ENCODE measurements around the gene WDR47.
"Not testable (repeated sequence)": the region's sequence is repeated elsewhere in the genome, so short reads cannot be mapped to it uniquely, and the experiment has no call there.

The WDR47 gene

GRCh38 chr1:109024646-109025045 lies 17.3 kb downstream of the WDR47 start:
- no peak overlapping the region for H3K9ac ChIP-seq (ENCODE audit: low read depth, low read length, poor library complexity, severe bottlenecking)
- H3K4me2 ChIP-seq (ENCODE audit: low read depth, low read length, poor library complexity, severe bottlenecking), result no peak overlapping the region
- no peak for TF ChIP-seq CTCF (conservative IDR thresholded peaks at IDR 0.05; ENCODE audit: low read length)
- no peak for TF ChIP-seq EZH2phosphoT487 (IDR thresholded peaks at IDR 0.05; ENCODE audit: borderline replicate concordance)
- peaks cover 10% of the 10 kb centered on the region; the same call in 1 of the 2 replicates for H3K79me2 ChIP-seq (ENCODE audit: insufficient read depth, low read length)
- H3K36me3 ChIP-seq (ENCODE audit: insufficient read depth, low read length), result 0 out of 2 replicates have a peak, but pooled peaks cover 7% of the 10 kb centered on the region
- H3F3A ChIP-seq (ENCODE audit: low read depth), result no peaks in the 10 kb centered on the region
- no peak overlapping the region for H3K4me3 ChIP-seq (ENCODE audit: low read length, poor library complexity, severe bottlenecking)
- no peak overlapping the region for H2AFZ ChIP-seq (ENCODE audit: low read length)
- H3K9me2 ChIP-seq (replicated peaks; ENCODE audit: low read depth, low read length), result no peaks in the 10 kb centered on the region
- H4K20me1 ChIP-seq (ENCODE audit: insufficient read depth, low read length, poor library complexity, severe bottlenecking), result no peaks in the 10 kb centered on the region
- H3K4me1 ChIP-seq (ENCODE audit: insufficient read depth, low read length, poor library complexity, severe bottlenecking), result no peaks in the 10 kb centered on the region
- no peaks in the 10 kb centered on the region for H3K9me3 ChIP-seq (ENCODE audit: insufficient read depth, low read depth, low read length)
- H3K27me3 ChIP-seq (ENCODE audit: insufficient read depth, low read length, poor library complexity, severe bottlenecking), result no peaks in the 10 kb centered on the region

GRCh38 chr1:109020693-109021257 lies 21.1 kb downstream of the WDR47 start:
- Histone ChIP-seq H3F3A (ENCODE audit: low read depth) (no peaks in the 10 kb centered on the region), H3K79me2 (ENCODE audit: insufficient read depth, low read length) (peaks cover 2% of the 10 kb centered on the region; the same call in 1 of the 2 replicates), H3K27me3 (ENCODE audit: insufficient read depth, low read length, poor library complexity, severe bottlenecking) (no peaks in the 10 kb centered on the region), H3K9ac (ENCODE audit: low read depth, low read length, poor library complexity, severe bottlenecking) (no peak overlapping the region), H3K4me3 (ENCODE audit: low read length, poor library complexity, severe bottlenecking) (no peak overlapping the region), H3K9me3 (ENCODE audit: insufficient read depth, low read depth, low read length) (no peaks in the 10 kb centered on the region), H3K36me3 (ENCODE audit: insufficient read depth, low read length) (peaks cover 23% of the 10 kb centered on the region; the same call in 1 of the 2 replicates), H3K9me2 (replicated peaks; ENCODE audit: low read depth, low read length) (no peaks in the 10 kb centered on the region), H3K4me1 (ENCODE audit: insufficient read depth, low read length, poor library complexity, severe bottlenecking) (no peaks in the 10 kb centered on the region), H2AFZ (ENCODE audit: low read length) (no peak overlapping the region), H3K4me2 (ENCODE audit: low read depth, low read length, poor library complexity, severe bottlenecking) (no peak overlapping the region), H4K20me1 (ENCODE audit: insufficient read depth, low read length, poor library complexity, severe bottlenecking) (no peaks in the 10 kb centered on the region)
- TF ChIP-seq EZH2phosphoT487 (IDR thresholded peaks at IDR 0.05; ENCODE audit: borderline replicate concordance), result no peak
- TF ChIP-seq CTCF (conservative IDR thresholded peaks at IDR 0.05; ENCODE audit: low read length), result no peak

GRCh38 chr1:109017719-109018118 lies 24.2 kb downstream of the WDR47 start:
- H3K9me2 ChIP-seq (replicated peaks; ENCODE audit: low read depth, low read length); H3K4me1 ChIP-seq (ENCODE audit: insufficient read depth, low read length, poor library complexity, severe bottlenecking); H3K9ac ChIP-seq (ENCODE audit: low read depth, low read length, poor library complexity, severe bottlenecking); H3F3A ChIP-seq (ENCODE audit: low read depth); H3K27me3 ChIP-seq (ENCODE audit: insufficient read depth, low read length, poor library complexity, severe bottlenecking); H3K4me2 ChIP-seq (ENCODE audit: low read depth, low read length, poor library complexity, severe bottlenecking); H4K20me1 ChIP-seq (ENCODE audit: insufficient read depth, low read length, poor library complexity, severe bottlenecking); H3K9me3 ChIP-seq (ENCODE audit: insufficient read depth, low read depth, low read length); H3K79me2 ChIP-seq (ENCODE audit: insufficient read depth, low read length); H2AFZ ChIP-seq (ENCODE audit: low read length); H3K4me3 ChIP-seq (ENCODE audit: low read length, poor library complexity, severe bottlenecking): not testable (repeated sequence)
- H3K36me3 ChIP-seq (ENCODE audit: insufficient read depth, low read length), result peaks cover 35% of the 10 kb centered on the region; the same call in 1 of the 2 replicates

GRCh38 chr1:109017134-109017533 lies 24.8 kb downstream of the WDR47 start:
- Histone ChIP-seq H3K27me3 (ENCODE audit: insufficient read depth, low read length, poor library complexity, severe bottlenecking) (no peaks in the 10 kb centered on the region), H3K79me2 (ENCODE audit: insufficient read depth, low read length) (no peaks in the 10 kb centered on the region), H3K4me2 (ENCODE audit: low read depth, low read length, poor library complexity, severe bottlenecking) (no peak overlapping the region), H3K9ac (ENCODE audit: low read depth, low read length, poor library complexity, severe bottlenecking) (no peak overlapping the region), H4K20me1 (ENCODE audit: insufficient read depth, low read length, poor library complexity, severe bottlenecking) (no peaks in the 10 kb centered on the region), H3K4me1 (ENCODE audit: insufficient read depth, low read length, poor library complexity, severe bottlenecking) (no peaks in the 10 kb centered on the region), H3K4me3 (ENCODE audit: low read length, poor library complexity, severe bottlenecking) (no peak overlapping the region), H3K9me2 (replicated peaks; ENCODE audit: low read depth, low read length) (no peaks in the 10 kb centered on the region), H3K9me3 (ENCODE audit: insufficient read depth, low read depth, low read length) (no peaks in the 10 kb centered on the region), H3F3A (ENCODE audit: low read depth) (no peaks in the 10 kb centered on the region), H2AFZ (ENCODE audit: low read length) (no peak overlapping the region), H3K36me3 (ENCODE audit: insufficient read depth, low read length) (peaks cover 39% of the 10 kb centered on the region; the same call in 1 of the 2 replicates)
- TF ChIP-seq EZH2phosphoT487 (IDR thresholded peaks at IDR 0.05; ENCODE audit: borderline replicate concordance) (no peak), CTCF (conservative IDR thresholded peaks at IDR 0.05; ENCODE audit: low read length) (no peak)

Measured in Loucy (cell line).